GM06990 (cell line): ENCODE data around the gene MAN1A1.

Source experiments
- DNase-seq: peaks from one replicate; pipeline ENCODE4 v3.0.0-alpha.2; 2011; ENCODE audit not compliant: insufficient read length; ENCODE audit errors: extremely low read depth
- H3K27me3 ChIP-seq: replicated peaks from 2 replicates; pipeline ENCODE4 v1.6.0; 2011; ENCODE audit warnings: low read length; ENCODE audit not compliant: control insufficient read depth, insufficient read depth
- H3K36me3 ChIP-seq: 2 replicates; pipeline ENCODE4 v1.5.1; 2011; ENCODE audit warnings: low read length; ENCODE audit not compliant: control insufficient read depth, insufficient read depth
- H3K4me3 ChIP-seq: replicated peaks from 2 replicates; pipeline ENCODE4 v1.5.1; 2011; ENCODE audit warnings: low read depth, mild to moderate bottlenecking, control low read depth, low read length
- TF ChIP-seq, protein P1 (sequence below): IDR thresholded peaks from 2 replicates; pipeline ENCODE4 v1.5.1; 2011; ENCODE audit warnings: low read length, control low read depth, mild to moderate bottlenecking, inconsistent platforms; ENCODE audit not compliant: insufficient read depth, poor library complexity, severe bottlenecking

The MAN1A1 gene

DNA sequence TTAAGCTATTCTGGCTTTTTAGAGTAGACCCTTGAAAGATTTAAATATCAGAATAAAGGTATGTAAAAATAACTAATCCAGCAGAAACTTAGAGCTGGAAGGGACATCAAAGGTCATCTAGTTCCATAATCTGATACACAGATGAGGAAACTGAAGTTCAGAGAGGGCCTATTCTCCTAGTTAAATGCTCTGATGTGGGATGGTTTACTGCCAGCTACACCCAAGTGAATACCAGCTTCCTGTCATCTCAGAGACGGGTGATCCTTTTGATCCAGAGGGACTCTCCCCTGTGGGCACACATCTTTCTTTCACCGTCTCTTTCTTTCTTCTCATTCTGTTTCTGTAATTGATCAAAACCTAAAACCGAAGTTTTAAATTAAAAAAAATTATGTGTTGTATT lies 94.1 kb downstream of the MAN1A1 start:
- Histone ChIP-seq H3K27me3 (no peaks in the 10 kb centered on the region), H3K36me3 (no peaks in the 10 kb centered on the region), H3K4me3 (no peak overlapping the region)
- TF ChIP-seq, protein P1, sequence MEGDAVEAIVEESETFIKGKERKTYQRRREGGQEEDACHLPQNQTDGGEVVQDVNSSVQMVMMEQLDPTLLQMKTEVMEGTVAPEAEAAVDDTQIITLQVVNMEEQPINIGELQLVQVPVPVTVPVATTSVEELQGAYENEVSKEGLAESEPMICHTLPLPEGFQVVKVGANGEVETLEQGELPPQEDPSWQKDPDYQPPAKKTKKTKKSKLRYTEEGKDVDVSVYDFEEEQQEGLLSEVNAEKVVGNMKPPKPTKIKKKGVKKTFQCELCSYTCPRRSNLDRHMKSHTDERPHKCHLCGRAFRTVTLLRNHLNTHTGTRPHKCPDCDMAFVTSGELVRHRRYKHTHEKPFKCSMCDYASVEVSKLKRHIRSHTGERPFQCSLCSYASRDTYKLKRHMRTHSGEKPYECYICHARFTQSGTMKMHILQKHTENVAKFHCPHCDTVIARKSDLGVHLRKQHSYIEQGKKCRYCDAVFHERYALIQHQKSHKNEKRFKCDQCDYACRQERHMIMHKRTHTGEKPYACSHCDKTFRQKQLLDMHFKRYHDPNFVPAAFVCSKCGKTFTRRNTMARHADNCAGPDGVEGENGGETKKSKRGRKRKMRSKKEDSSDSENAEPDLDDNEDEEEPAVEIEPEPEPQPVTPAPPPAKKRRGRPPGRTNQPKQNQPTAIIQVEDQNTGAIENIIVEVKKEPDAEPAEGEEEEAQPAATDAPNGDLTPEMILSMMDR, result no peak
- DNase-seq, result no peak

DNA sequence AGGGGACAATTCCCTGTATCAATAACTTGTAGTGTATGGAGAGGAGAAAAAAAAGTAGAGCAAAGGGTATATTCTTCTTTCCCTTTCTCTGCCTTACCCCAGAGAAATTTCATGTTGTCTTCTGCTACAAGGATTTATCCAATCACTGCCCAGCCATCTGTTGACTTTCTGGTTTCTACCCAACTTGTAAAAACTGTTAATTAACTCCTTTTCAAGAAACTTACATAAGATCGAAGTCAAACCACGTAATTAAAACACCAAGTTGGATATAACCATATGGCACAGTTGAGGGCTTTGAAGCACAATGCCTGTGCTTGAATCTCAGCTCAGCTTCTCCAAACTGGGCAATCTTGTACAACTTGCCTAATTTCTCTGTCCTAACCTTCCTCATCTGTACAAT lies 99.5 kb downstream of the MAN1A1 start:
- no peak overlapping the region for H3K4me3 ChIP-seq
- H3K27me3 ChIP-seq, result no peaks in the 10 kb centered on the region
- no peaks in the 10 kb centered on the region for H3K36me3 ChIP-seq
- TF ChIP-seq, protein P1, result no peak
- DNase-seq, result no peak

DNA sequence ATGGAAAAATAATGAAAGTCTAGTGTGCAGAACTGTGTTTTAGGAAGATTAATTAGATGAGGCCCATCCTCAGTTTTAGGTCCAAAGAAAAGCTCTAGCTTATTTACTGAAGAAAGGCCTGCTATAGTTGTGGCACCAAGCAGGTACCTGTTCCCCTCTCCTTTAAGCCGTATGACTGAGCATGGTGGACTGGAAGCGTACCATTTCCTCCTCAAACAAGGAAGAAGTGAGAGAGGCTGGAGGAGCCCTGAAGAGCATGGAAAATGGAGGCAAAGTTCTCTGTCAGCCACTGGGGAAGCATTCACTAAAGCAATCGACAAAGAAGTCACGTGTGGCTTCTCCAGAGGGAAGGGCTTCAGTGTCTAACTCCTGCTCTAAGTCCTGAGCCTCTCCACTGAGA lies 100.2 kb downstream of the MAN1A1 start:
- no peak overlapping the region for H3K4me3 ChIP-seq
- H3K36me3 ChIP-seq, result no peaks in the 10 kb centered on the region
- DNase-seq, result no peak
- TF ChIP-seq, protein P1, result no peak
- no peaks in the 10 kb centered on the region for H3K27me3 ChIP-seq

DNA sequence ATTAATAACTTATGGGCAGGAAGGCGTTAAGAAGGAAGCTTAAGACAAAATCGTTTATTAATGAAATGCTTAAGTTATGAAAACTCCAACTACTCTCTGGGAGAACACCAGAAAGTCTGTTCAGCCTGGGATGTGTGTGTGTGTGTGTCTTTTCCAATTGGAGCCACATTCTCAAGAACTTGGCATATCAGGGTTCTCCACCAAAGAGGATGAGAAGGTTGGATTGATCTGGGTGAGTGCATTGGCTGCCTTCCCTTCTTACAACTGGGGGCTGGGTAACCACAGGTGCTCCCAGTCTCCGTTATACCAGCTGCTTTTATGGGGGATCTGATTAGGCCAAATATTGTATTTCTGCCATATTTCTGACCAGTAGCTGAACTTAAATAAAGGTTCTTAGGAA lies 102.1 kb downstream of the MAN1A1 start:
- Histone ChIP-seq H3K4me3 (no peak overlapping the region), H3K27me3 (no peaks in the 10 kb centered on the region), H3K36me3 (no peaks in the 10 kb centered on the region)
- TF ChIP-seq, protein P1, result no peak
- DNase-seq, result no peak

DNA sequence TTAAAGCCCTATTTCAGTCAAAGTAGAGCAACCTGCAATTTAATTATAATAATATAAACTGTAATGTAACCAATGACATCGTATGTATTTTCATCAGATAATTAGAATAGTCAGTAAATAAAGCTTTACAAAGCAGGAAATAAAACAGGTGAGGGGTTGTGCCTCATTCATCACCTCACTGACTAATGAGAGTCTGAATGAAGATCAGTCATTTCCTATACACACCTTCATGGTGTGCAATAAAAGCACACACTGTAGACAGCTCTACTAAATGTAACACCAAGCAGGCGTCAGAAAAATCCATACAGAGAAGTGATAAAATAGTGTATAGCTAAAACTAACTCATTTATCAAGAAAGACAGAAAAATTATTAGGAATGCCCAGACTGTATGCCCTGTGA lies 105.9 kb downstream of the MAN1A1 start:
- no peak overlapping the region for H3K4me3 ChIP-seq
- no peaks in the 10 kb centered on the region for H3K27me3 ChIP-seq
- no peaks in the 10 kb centered on the region for H3K36me3 ChIP-seq
- no peak for DNase-seq
- TF ChIP-seq, protein P1, result no peak

DNA sequence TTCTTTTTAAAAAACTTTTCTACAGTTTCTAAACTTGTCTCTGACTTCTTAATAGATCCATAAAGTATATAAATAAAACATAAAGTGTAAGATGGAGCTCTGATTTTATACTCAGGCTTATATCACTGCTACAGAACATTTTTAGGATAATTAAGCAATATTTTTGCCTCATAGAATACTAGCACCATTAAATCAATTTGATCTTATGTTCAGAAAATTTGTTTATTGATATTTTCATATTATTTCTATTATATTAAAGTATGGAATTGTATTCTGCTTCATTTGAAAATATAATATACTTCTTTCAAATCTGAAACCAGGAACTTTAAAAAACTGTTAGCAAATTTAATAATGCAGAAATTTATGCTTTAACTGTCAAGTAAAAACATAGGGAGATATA lies 106.5 kb downstream of the MAN1A1 start:
- no peak for DNase-seq
- Histone ChIP-seq H3K36me3 (no peaks in the 10 kb centered on the region), H3K4me3 (no peak overlapping the region), H3K27me3 (no peaks in the 10 kb centered on the region)
- TF ChIP-seq, protein P1, result no peak
